K562 (cell line): ENCODE data around the gene OR52B6. TPM values are rescaled to one million over a fixed set of nuclear protein-coding genes. Genes with fewer than 3 reads are reported as not detected.

ENCODE experiments used
- HLTF ChIP-seq: fragments of 450-650 bp; IDR thresholded peaks from 2 replicates; pipeline ENCODE4 v1.6.1; 2016
- NCOA2 ChIP-seq, 2 experiments: fragments of 450-650 bp; IDR thresholded peaks; 2 replicates each; pipeline ENCODE4 v1.6.1; 2018; ENCODE audit warnings: mild to moderate bottlenecking in 2 of 2, moderate library complexity in 1 of 2; ENCODE audit not compliant: partially characterized antibody in 2 of 2
- POLR2H ChIP-seq: IDR thresholded peaks from 2 replicates; pipeline ENCODE4 v1.6.1; 2016; ENCODE audit warnings: missing genetic modification characterization, low read depth, mild to moderate bottlenecking, control low read depth, missing compliant biosample characterization, moderate library complexity
- PURB ChIP-seq: sonication (generic); formaldehyde crosslinking; IDR thresholded peaks from 2 replicates; pipeline ENCODE4 v1.9.0; 2021; ENCODE audit warnings: low read depth, mild to moderate bottlenecking, missing genetic modification reagents
- RBM34 ChIP-seq: fragments of 200-400 bp; formaldehyde crosslinking; IDR thresholded peaks from 2 replicates; pipeline ENCODE4 v1.6.1; 2018; ENCODE audit warnings: low read length, borderline replicate concordance; ENCODE audit not compliant: insufficient read depth
- SP2 ChIP-seq: IDR thresholded peaks from 2 replicates; pipeline ENCODE4 v1.6.1; 2011; ENCODE audit warnings: mild to moderate bottlenecking, low read depth, low read length, moderate library complexity; ENCODE audit not compliant: poor library complexity, severe bottlenecking; ENCODE audit errors: extremely low read depth
- SREBF1 ChIP-seq: fragments of 150-350 bp; IDR thresholded peaks from 2 replicates; pipeline ENCODE4 v1.6.1; 2014; ENCODE audit warnings: antibody characterized with exemption, low read depth, low read length, borderline replicate concordance
- THRAP3 ChIP-seq: fragments of 450-650 bp; IDR thresholded peaks from 2 replicates; pipeline ENCODE4 v1.6.1; 2016; ENCODE audit warnings: mild to moderate bottlenecking, inconsistent platforms, borderline replicate concordance
- ZNF263 ChIP-seq: sonication (generic); formaldehyde crosslinking; IDR thresholded peaks from 2 replicates; pipeline ENCODE4 v1.8.0; 2022; ENCODE audit warnings: mild to moderate bottlenecking, missing genetic modification reagents, borderline replicate concordance
- ZNF384 ChIP-seq: IDR thresholded peaks from 2 replicates; pipeline ENCODE4 v1.6.1; 2012; ENCODE audit warnings: low read depth, low read length, improper control_type of control experiment
- ZNF699 ChIP-seq: fragments of 250-450 bp; sonication (Bioruptor Pico); IDR thresholded peaks from 2 replicates; pipeline ENCODE4 v1.8.0; 2021; ENCODE audit warnings: mild to moderate bottlenecking, moderate library complexity; ENCODE audit not compliant: insufficient replicate concordance
- ZNF780A ChIP-seq: fragments of 250-450 bp; sonication (Bioruptor Pico); IDR thresholded peaks from 2 replicates; pipeline ENCODE4 v1.5.0; 2021; ENCODE audit warnings: mild to moderate bottlenecking
- polyA plus RNA-seq, 8 experiments: library from polyadenylated mRNA; depleted of rRNA in 4 of 8; stranded (reverse) in 5 of 8; unstranded in 3 of 8; fragments of >200 nt; fragmentation: Nextera tagmentation in 2 of 8; fragmentation: Illumina TruSeq in 1 of 8; extraction: Ambion mirVana in 2 of 8; extraction: Trizol in 1 of 8; gene quantifications; 2 replicates each; pipeline versions ENCODE4 v1.2.1 to v1.2.3, GENCODE V29; 2011 to 2014; ENCODE audit warnings: inconsistent platforms in 1 of 8, missing spikeins in 1 of 8
- total RNA-seq, 7 experiments: library from RNA; depleted of rRNA in 6 of 7; stranded (reverse); fragments of >200 nt in 6 of 7; fragmentation: Illumina TruSeq in 2 of 7; extraction: Trizol in 2 of 7; gene quantifications; 2 replicates each; pipeline versions ENCODE4 v1.2.1 to v1.2.3, GENCODE V29; 2011 to 2021; ENCODE audit warnings: low replicate concordance in 1 of 7
- TF ChIP-seq, protein P1 (sequence below): IDR thresholded peaks from 2 replicates; pipeline ENCODE4 v1.6.1; 2011; ENCODE audit warnings: borderline replicate concordance, low read depth, mild to moderate bottlenecking, moderate library complexity, low read length; ENCODE audit not compliant: insufficient read depth, poor library complexity, severe bottlenecking
- TF ChIP-seq, protein P2 (sequence below): fragments of 250-450 bp; sonication (Bioruptor Pico); IDR thresholded peaks from 2 replicates; pipeline ENCODE4 v1.5.0; 2021; ENCODE audit warnings: mild to moderate bottlenecking, borderline replicate concordance
- TF ChIP-seq, protein P3 (sequence below): fragments of 250-450 bp; sonication (Bioruptor Pico); IDR thresholded peaks from 2 replicates; pipeline ENCODE4 v1.4.0; 2020; ENCODE audit warnings: mild to moderate bottlenecking, moderate library complexity
- TF ChIP-seq, protein P4 (sequence below): conservative IDR thresholded peaks from 2 replicates; pipeline ENCODE4 v1.6.1; 2011; ENCODE audit warnings: low read depth, mild to moderate bottlenecking, low read length; ENCODE audit not compliant: control insufficient read depth
- TF ChIP-seq, protein P5 (sequence below): sonication (generic); formaldehyde crosslinking; IDR thresholded peaks from 2 replicates; pipeline ENCODE4 v1.8.0; 2023; ENCODE audit warnings: mild to moderate bottlenecking, missing genetic modification reagents

The OR52B6 gene
- total and polyA plus RNA-seq, 9 of the 15 experiments (the other 6 are each of a cell fraction or from before 2014, with no cell fraction given): not detected

DNA sequence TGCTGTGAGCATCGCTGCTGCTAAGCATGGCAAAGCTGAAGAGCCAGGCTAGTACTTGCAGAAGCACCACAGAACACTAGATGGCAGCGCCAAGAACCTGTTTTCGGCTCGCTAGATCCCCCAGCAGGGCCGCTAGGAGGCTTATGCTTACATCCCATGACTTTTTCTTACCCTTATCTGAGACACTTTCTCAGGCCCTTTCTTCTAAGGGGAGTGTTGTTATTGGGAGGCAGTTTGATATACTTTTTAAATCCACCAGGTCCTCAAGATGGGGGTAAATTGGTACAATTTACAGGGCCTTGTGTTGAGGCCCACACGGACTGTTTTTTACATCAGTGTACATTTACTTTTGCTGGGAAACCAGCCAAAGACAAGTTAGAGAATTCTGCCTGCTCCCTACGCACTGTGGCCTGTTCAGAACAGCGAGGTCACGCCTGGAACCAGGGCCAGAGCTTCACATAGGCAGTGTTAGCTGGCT lies 19.7 kb downstream of the OR52B6 start (continued):
- TF ChIP-seq, protein P1, sequence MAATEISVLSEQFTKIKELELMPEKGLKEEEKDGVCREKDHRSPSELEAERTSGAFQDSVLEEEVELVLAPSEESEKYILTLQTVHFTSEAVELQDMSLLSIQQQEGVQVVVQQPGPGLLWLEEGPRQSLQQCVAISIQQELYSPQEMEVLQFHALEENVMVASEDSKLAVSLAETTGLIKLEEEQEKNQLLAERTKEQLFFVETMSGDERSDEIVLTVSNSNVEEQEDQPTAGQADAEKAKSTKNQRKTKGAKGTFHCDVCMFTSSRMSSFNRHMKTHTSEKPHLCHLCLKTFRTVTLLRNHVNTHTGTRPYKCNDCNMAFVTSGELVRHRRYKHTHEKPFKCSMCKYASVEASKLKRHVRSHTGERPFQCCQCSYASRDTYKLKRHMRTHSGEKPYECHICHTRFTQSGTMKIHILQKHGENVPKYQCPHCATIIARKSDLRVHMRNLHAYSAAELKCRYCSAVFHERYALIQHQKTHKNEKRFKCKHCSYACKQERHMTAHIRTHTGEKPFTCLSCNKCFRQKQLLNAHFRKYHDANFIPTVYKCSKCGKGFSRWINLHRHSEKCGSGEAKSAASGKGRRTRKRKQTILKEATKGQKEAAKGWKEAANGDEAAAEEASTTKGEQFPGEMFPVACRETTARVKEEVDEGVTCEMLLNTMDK: peak; percentile 66
- TF ChIP-seq THRAP3 (no peak), RBM34 (no peak), NCOA2 (IDR thresholded peaks at IDR 0.05; ENCODE audit: partially characterized antibody in 2 of 2) (peak in 1 of 2 experiments; percentile 27), ZNF699 (CRISPR knock-in tag) (no peak), ZNF263 (CRISPR knock-in tag) (no peak), SREBF1 (no peak), POLR2H (no peak), HLTF (no peak), SP2 (no peak), PURB (CRISPR knock-in tag) (no peak), ZNF780A (no peak), ZNF384 (no peak)
- TF ChIP-seq, protein P2, sequence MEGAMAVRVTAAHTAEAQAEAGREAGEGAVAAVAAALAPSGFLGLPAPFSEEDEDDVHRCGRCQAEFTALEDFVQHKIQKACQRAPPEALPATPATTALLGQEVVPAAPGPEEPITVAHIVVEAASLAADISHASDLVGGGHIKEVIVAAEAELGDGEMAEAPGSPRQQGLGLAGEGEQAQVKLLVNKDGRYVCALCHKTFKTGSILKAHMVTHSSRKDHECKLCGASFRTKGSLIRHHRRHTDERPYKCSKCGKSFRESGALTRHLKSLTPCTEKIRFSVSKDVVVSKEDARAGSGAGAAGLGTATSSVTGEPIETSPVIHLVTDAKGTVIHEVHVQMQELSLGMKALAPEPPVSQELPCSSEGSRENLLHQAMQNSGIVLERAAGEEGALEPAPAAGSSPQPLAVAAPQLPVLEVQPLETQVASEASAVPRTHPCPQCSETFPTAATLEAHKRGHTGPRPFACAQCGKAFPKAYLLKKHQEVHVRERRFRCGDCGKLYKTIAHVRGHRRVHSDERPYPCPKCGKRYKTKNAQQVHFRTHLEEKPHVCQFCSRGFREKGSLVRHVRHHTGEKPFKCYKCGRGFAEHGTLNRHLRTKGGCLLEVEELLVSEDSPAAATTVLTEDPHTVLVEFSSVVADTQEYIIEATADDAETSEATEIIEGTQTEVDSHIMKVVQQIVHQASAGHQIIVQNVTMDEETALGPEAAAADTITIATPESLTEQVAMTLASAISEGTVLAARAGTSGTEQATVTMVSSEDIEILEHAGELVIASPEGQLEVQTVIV: no peak
- TF ChIP-seq, protein P3, sequence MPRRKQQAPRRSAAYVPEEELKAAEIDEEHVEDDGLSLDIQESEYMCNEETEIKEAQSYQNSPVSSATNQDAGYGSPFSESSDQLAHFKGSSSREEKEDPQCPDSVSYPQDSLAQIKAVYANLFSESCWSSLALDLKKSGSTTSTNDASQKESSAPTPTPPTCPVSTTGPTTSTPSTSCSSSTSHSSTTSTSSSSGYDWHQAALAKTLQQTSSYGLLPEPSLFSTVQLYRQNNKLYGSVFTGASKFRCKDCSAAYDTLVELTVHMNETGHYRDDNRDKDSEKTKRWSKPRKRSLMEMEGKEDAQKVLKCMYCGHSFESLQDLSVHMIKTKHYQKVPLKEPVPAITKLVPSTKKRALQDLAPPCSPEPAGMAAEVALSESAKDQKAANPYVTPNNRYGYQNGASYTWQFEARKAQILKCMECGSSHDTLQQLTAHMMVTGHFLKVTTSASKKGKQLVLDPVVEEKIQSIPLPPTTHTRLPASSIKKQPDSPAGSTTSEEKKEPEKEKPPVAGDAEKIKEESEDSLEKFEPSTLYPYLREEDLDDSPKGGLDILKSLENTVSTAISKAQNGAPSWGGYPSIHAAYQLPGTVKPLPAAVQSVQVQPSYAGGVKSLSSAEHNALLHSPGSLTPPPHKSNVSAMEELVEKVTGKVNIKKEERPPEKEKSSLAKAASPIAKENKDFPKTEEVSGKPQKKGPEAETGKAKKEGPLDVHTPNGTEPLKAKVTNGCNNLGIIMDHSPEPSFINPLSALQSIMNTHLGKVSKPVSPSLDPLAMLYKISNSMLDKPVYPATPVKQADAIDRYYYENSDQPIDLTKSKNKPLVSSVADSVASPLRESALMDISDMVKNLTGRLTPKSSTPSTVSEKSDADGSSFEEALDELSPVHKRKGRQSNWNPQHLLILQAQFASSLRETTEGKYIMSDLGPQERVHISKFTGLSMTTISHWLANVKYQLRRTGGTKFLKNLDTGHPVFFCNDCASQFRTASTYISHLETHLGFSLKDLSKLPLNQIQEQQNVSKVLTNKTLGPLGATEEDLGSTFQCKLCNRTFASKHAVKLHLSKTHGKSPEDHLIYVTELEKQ (CRISPR knock-in tag): no peak
- TF ChIP-seq, protein P4, sequence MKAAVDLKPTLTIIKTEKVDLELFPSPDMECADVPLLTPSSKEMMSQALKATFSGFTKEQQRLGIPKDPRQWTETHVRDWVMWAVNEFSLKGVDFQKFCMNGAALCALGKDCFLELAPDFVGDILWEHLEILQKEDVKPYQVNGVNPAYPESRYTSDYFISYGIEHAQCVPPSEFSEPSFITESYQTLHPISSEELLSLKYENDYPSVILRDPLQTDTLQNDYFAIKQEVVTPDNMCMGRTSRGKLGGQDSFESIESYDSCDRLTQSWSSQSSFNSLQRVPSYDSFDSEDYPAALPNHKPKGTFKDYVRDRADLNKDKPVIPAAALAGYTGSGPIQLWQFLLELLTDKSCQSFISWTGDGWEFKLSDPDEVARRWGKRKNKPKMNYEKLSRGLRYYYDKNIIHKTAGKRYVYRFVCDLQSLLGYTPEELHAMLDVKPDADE: no peak
- TF ChIP-seq, protein P5, sequence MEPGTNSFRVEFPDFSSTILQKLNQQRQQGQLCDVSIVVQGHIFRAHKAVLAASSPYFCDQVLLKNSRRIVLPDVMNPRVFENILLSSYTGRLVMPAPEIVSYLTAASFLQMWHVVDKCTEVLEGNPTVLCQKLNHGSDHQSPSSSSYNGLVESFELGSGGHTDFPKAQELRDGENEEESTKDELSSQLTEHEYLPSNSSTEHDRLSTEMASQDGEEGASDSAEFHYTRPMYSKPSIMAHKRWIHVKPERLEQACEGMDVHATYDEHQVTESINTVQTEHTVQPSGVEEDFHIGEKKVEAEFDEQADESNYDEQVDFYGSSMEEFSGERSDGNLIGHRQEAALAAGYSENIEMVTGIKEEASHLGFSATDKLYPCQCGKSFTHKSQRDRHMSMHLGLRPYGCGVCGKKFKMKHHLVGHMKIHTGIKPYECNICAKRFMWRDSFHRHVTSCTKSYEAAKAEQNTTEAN (CRISPR knock-in tag): no peak
